Measurements from ENCODE around the gene DSCAM.

DNA sequence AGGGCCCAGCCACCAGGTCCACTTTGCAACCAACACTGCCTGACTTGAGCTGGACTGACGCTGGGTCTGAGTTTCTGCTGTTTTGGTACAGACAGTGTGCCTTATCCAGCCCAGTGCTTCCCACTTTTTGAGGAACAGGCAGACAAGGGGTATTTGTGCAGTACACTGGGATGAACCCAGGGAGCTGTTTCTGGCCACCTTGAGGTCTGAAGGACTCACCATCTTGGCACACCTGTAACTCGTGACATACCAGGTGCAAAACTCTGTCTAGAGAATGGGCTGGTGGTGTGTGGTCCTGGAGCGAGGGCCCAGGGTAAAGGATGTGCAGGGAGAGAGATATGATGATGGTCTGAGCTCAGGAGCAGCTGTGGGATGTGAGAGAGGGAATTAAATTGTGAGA, 831.1 kb downstream of the DSCAM start:
- TF ChIP-seq, protein P1, sequence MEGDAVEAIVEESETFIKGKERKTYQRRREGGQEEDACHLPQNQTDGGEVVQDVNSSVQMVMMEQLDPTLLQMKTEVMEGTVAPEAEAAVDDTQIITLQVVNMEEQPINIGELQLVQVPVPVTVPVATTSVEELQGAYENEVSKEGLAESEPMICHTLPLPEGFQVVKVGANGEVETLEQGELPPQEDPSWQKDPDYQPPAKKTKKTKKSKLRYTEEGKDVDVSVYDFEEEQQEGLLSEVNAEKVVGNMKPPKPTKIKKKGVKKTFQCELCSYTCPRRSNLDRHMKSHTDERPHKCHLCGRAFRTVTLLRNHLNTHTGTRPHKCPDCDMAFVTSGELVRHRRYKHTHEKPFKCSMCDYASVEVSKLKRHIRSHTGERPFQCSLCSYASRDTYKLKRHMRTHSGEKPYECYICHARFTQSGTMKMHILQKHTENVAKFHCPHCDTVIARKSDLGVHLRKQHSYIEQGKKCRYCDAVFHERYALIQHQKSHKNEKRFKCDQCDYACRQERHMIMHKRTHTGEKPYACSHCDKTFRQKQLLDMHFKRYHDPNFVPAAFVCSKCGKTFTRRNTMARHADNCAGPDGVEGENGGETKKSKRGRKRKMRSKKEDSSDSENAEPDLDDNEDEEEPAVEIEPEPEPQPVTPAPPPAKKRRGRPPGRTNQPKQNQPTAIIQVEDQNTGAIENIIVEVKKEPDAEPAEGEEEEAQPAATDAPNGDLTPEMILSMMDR (IDR thresholded peaks at IDR 0.05; ENCODE audit: insufficient read depth, low read length), result no peak
- TF ChIP-seq POLR2AphosphoS5 (IDR thresholded peaks at IDR 0.05; ENCODE audit: low read depth), result no peak
- TF ChIP-seq, protein P2, sequence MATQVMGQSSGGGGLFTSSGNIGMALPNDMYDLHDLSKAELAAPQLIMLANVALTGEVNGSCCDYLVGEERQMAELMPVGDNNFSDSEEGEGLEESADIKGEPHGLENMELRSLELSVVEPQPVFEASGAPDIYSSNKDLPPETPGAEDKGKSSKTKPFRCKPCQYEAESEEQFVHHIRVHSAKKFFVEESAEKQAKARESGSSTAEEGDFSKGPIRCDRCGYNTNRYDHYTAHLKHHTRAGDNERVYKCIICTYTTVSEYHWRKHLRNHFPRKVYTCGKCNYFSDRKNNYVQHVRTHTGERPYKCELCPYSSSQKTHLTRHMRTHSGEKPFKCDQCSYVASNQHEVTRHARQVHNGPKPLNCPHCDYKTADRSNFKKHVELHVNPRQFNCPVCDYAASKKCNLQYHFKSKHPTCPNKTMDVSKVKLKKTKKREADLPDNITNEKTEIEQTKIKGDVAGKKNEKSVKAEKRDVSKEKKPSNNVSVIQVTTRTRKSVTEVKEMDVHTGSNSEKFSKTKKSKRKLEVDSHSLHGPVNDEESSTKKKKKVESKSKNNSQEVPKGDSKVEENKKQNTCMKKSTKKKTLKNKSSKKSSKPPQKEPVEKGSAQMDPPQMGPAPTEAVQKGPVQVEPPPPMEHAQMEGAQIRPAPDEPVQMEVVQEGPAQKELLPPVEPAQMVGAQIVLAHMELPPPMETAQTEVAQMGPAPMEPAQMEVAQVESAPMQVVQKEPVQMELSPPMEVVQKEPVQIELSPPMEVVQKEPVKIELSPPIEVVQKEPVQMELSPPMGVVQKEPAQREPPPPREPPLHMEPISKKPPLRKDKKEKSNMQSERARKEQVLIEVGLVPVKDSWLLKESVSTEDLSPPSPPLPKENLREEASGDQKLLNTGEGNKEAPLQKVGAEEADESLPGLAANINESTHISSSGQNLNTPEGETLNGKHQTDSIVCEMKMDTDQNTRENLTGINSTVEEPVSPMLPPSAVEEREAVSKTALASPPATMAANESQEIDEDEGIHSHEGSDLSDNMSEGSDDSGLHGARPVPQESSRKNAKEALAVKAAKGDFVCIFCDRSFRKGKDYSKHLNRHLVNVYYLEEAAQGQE (IDR thresholded peaks at IDR 0.05; ENCODE audit: insufficient replicate concordance, low read depth), result no peak
- no peak for TF ChIP-seq GABPA (IDR thresholded peaks at IDR 0.05; ENCODE audit: low read depth)
- TF ChIP-seq SPI1 (IDR thresholded peaks at IDR 0.05; ENCODE audit: borderline replicate concordance, low read depth), result no peak
